ENCODE results near the gene DYNLL2.
A peak's percentile ranks its signal among the peaks of the same experiment; 100 is the strongest.
"Not testable (repeated sequence)": the region's sequence is repeated elsewhere in the genome, so short reads cannot be mapped to it uniquely, and the experiment has no call there.

Gene DYNLL2

GRCh38 chr17:58082870-58083490 lies at the start of gene DYNLL2:
DYNLL2 (plus strand) TSS chr17:58083419; CDS start chr17:58087091, 3,672 bp downstream.
- Histone ChIP-seq H3K4me3 (ENCODE audit: low read depth in 1 of 2, low read length in 2 of 2) (peak within 1 kb of the TSS; percentile 83 to 88), H3K36me3 (ENCODE audit: control insufficient read depth in 1 of 2, insufficient read depth in 2 of 2, low read length in 2 of 2) (peaks cover 11 to 29% of the 10 kb centered on the region in 2 donors), H3K9me3 (ENCODE audit: control insufficient read depth in 1 of 2, low read length in 2 of 2) (no peaks in the 10 kb centered on the region), H3K27ac (ENCODE audit: low read depth, low read length) (peak within 1 kb of the TSS; percentile 86), H3K4me1 (ENCODE audit: control insufficient read depth in 1 of 2, insufficient read depth in 2 of 2, low read length in 2 of 2) (peaks cover 31 to 34% of the 10 kb centered on the region in 2 donors), H3K9ac (ENCODE audit: low read depth in 1 of 2, low read length in 2 of 2) (peak within 1 kb of the TSS; percentile 78 to 81), H3K27me3 (ENCODE audit: control insufficient read depth in 1 of 2, insufficient read depth in 2 of 2, low read length in 2 of 2) (no peaks in the 10 kb centered on the region)

DNA sequence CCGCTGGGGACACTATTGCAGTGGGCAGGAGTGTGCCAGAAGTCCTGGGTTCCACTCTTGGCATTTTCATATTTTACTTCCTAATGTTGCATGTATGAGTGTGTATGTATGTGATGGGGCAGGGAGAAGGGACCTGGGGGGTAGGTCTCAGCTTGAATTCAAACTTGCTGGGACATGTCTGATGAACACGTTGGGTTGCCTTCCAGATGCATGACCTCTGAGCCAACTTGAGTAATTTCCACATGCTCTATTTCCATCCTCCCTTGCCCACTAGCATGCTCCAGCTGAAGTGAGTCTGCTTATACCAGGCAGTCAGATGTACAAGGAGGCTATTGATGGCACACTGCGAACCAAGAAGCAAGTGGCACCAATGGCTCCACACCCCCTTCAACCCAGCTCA lies 43.2 kb upstream of the DYNLL2 start:
- peaks cover 0 to 11% of the 10 kb centered on the region in 2 donors for H3K27me3 ChIP-seq (ENCODE audit: control insufficient read depth in 1 of 2, insufficient read depth in 2 of 2, low read length in 2 of 2)
- no peaks in the 10 kb centered on the region for H3K4me1 ChIP-seq (ENCODE audit: control insufficient read depth in 1 of 2, insufficient read depth in 2 of 2, low read length in 2 of 2)
- no peak overlapping the region for H3K27ac ChIP-seq (ENCODE audit: low read depth, low read length)
- no peak overlapping the region for H3K9ac ChIP-seq (ENCODE audit: low read depth in 1 of 2, low read length in 2 of 2)
- H3K36me3 ChIP-seq (ENCODE audit: control insufficient read depth in 1 of 2, insufficient read depth in 2 of 2, low read length in 2 of 2) = no peaks in the 10 kb centered on the region
- no peak overlapping the region for H3K4me3 ChIP-seq (ENCODE audit: low read depth in 1 of 2, low read length in 2 of 2)
- no peaks in the 10 kb centered on the region for H3K9me3 ChIP-seq (ENCODE audit: control insufficient read depth in 1 of 2, low read length in 2 of 2)

DNA sequence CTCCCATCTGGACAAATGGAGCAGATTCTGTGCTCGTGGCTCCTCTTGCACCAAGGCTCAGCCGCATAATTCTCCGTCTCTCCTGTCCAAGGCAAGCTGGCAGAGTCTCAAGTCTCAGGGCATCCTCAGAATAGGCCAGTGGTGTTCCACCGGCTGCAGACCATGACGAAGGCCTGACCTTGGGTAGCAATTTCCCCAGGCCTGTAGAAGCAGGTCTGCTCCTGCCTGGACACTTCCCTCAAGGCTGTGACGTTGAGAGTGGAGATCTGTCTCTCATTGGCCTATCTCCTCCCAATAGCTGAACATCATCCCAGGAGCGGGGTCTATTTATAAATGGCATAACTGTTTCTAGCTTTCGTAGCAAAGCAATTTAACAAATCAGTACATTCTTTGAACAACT lies 42.8 kb upstream of the DYNLL2 start:
- Histone ChIP-seq H3K9ac (ENCODE audit: low read depth in 1 of 2, low read length in 2 of 2) (no peak overlapping the region), H3K4me1 (ENCODE audit: control insufficient read depth in 1 of 2, insufficient read depth in 2 of 2, low read length in 2 of 2) (no peaks in the 10 kb centered on the region), H3K36me3 (ENCODE audit: control insufficient read depth in 1 of 2, insufficient read depth in 2 of 2, low read length in 2 of 2) (no peaks in the 10 kb centered on the region), H3K27me3 (ENCODE audit: control insufficient read depth in 1 of 2, insufficient read depth in 2 of 2, low read length in 2 of 2) (peaks cover 0 to 11% of the 10 kb centered on the region in 2 donors), H3K9me3 (ENCODE audit: control insufficient read depth in 1 of 2, low read length in 2 of 2) (no peaks in the 10 kb centered on the region), H3K27ac (ENCODE audit: low read depth, low read length) (no peak overlapping the region), H3K4me3 (ENCODE audit: low read depth in 1 of 2, low read length in 2 of 2) (no peak overlapping the region)

GRCh38 chr17:58041161-58041560 lies 42.1 kb upstream of the DYNLL2 start:
- no peak overlapping the region for H3K9ac ChIP-seq (ENCODE audit: low read depth in 1 of 2, low read length in 2 of 2)
- H3K4me1 ChIP-seq (ENCODE audit: control insufficient read depth in 1 of 2, insufficient read depth in 2 of 2, low read length in 2 of 2) = no peaks in the 10 kb centered on the region
- H3K4me3 ChIP-seq (ENCODE audit: low read depth in 1 of 2, low read length in 2 of 2) = no peak overlapping the region
- H3K36me3 ChIP-seq (ENCODE audit: control insufficient read depth in 1 of 2, insufficient read depth in 2 of 2, low read length in 2 of 2) = no peaks in the 10 kb centered on the region
- H3K27ac ChIP-seq (ENCODE audit: low read depth, low read length) = no peak overlapping the region
- H3K27me3 ChIP-seq (ENCODE audit: control insufficient read depth in 1 of 2, insufficient read depth in 2 of 2, low read length in 2 of 2) = peaks cover 0 to 11% of the 10 kb centered on the region in 2 donors
- H3K9me3 ChIP-seq (ENCODE audit: control insufficient read depth in 1 of 2, low read length in 2 of 2) = no peaks in the 10 kb centered on the region

- H3K27ac ChIP-seq (ENCODE audit: low read depth, low read length) = no peak overlapping the region
- no peaks in the 10 kb centered on the region for H3K36me3 ChIP-seq (ENCODE audit: control insufficient read depth in 1 of 2, insufficient read depth in 2 of 2, low read length in 2 of 2)
- no peaks in the 10 kb centered on the region for H3K4me1 ChIP-seq (ENCODE audit: control insufficient read depth in 1 of 2, insufficient read depth in 2 of 2, low read length in 2 of 2)
- H3K9me3 ChIP-seq (ENCODE audit: control insufficient read depth in 1 of 2, low read length in 2 of 2) = no peaks in the 10 kb centered on the region
- no peak overlapping the region for H3K4me3 ChIP-seq (ENCODE audit: low read depth in 1 of 2, low read length in 2 of 2)
- H3K9ac ChIP-seq (ENCODE audit: low read depth in 1 of 2, low read length in 2 of 2) = no peak overlapping the region
- peaks cover 0 to 11% of the 10 kb centered on the region in 2 donors for H3K27me3 ChIP-seq (ENCODE audit: control insufficient read depth in 1 of 2, insufficient read depth in 2 of 2, low read length in 2 of 2)
Observed at GRCh38 chr17:58043221-58044181, 39.7 kb upstream of the DYNLL2 start.

DNA sequence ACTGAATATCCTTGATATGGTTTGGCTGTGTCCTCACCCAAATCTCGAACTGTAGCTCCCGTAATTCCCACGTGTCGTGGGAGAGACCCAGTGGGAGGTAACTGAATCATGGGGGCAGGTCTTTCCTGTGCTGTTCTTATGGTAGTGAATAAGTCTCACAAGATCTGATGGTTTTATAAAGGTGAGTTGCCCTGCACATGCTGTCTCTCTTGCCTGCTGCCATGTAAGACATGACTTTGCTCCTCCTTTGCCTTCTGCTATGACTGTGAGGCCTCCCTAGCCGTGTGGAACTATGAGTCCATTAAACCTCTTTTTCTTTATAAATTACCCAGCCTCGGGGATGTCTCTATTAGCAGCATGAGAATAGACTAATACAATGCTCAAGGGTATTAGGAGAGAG lies 39.0 kb upstream of the DYNLL2 start:
- not testable (repeated sequence) for H3K36me3 ChIP-seq (ENCODE audit: control insufficient read depth in 1 of 2, insufficient read depth in 2 of 2, low read length in 2 of 2); H3K9me3 ChIP-seq (ENCODE audit: control insufficient read depth in 1 of 2, low read length in 2 of 2); H3K9ac ChIP-seq (ENCODE audit: low read depth in 1 of 2, low read length in 2 of 2); H3K4me3 ChIP-seq (ENCODE audit: low read depth in 1 of 2, low read length in 2 of 2); H3K27ac ChIP-seq (ENCODE audit: low read depth, low read length); H3K4me1 ChIP-seq (ENCODE audit: control insufficient read depth in 1 of 2, insufficient read depth in 2 of 2, low read length in 2 of 2)
- peaks cover 0 to 11% of the 10 kb centered on the region in 2 donors for H3K27me3 ChIP-seq (ENCODE audit: control insufficient read depth in 1 of 2, insufficient read depth in 2 of 2, low read length in 2 of 2)

GRCh38 chr17:58046239-58047094 lies 36.8 kb upstream of the DYNLL2 start:
- H3K9ac ChIP-seq (ENCODE audit: low read depth in 1 of 2, low read length in 2 of 2) = no peak overlapping the region

DNA sequence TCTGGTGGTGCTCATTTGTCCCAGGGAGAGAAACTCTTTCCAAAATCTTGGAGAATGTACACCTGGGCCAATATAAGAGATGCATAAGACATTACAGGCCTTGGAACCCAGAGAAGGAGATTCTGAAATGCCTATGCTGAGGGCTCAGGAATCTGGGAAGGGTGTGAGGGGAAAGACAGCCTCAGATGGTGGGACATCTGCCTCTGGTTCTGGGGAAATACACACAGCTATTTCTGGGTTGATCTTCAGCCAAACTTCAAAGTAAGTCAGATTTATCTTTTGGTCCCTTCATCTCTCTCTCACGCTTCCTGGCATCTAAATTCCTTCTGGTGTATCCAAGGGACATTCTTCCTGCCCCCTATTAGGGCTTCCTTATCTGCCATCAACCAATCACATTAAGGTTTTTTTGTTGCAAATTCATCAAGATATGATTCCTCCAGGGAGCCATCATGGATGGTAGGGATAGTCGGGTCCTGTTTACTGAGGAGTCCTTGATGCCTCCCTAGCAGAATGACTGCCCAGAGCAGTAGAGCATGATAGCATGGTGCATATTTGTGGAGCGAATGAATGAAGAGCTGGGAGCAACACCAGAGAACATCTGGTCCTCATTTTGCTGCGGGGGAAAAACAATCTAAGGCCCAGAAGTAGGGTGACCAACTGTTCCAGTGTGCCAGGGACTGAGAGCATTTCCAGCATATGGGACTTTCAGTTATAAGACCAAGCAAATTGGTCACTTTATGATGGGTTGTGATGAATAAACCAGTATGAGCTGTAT lies 35.7 kb upstream of the DYNLL2 start:
- Histone ChIP-seq H3K27ac (ENCODE audit: low read depth, low read length) (no peak overlapping the region), H3K4me3 (ENCODE audit: low read depth in 1 of 2, low read length in 2 of 2) (no peak overlapping the region), H3K9ac (ENCODE audit: low read depth in 1 of 2, low read length in 2 of 2) (no peak overlapping the region), H3K4me1 (ENCODE audit: control insufficient read depth in 1 of 2, insufficient read depth in 2 of 2, low read length in 2 of 2) (no peaks in the 10 kb centered on the region), H3K27me3 (ENCODE audit: control insufficient read depth in 1 of 2, insufficient read depth in 2 of 2, low read length in 2 of 2) (peaks cover 0 to 5% of the 10 kb centered on the region in 2 donors), H3K36me3 (ENCODE audit: control insufficient read depth in 1 of 2, insufficient read depth in 2 of 2, low read length in 2 of 2) (no peaks in the 10 kb centered on the region), H3K9me3 (ENCODE audit: control insufficient read depth in 1 of 2, low read length in 2 of 2) (no peaks in the 10 kb centered on the region)

More at GRCh38 chr17:58046239-58047094, 36.8 kb upstream of the DYNLL2 start:
- Histone ChIP-seq H3K4me1 (ENCODE audit: control insufficient read depth in 1 of 2, insufficient read depth in 2 of 2, low read length in 2 of 2) (no peaks in the 10 kb centered on the region), H3K27me3 (ENCODE audit: control insufficient read depth in 1 of 2, insufficient read depth in 2 of 2, low read length in 2 of 2) (peaks cover 0 to 5% of the 10 kb centered on the region in 2 donors), H3K36me3 (ENCODE audit: control insufficient read depth in 1 of 2, insufficient read depth in 2 of 2, low read length in 2 of 2) (no peaks in the 10 kb centered on the region), H3K27ac (ENCODE audit: low read depth, low read length) (no peak overlapping the region), H3K4me3 (ENCODE audit: low read depth in 1 of 2, low read length in 2 of 2) (no peak overlapping the region), H3K9me3 (ENCODE audit: control insufficient read depth in 1 of 2, low read length in 2 of 2) (no peaks in the 10 kb centered on the region)

GRCh38 chr17:58049533-58049932 lies 33.7 kb upstream of the DYNLL2 start:
- Histone ChIP-seq H3K4me3 (ENCODE audit: low read depth in 1 of 2, low read length in 2 of 2) (no peak overlapping the region), H3K9me3 (ENCODE audit: control insufficient read depth in 1 of 2, low read length in 2 of 2) (no peaks in the 10 kb centered on the region), H3K9ac (ENCODE audit: low read depth in 1 of 2, low read length in 2 of 2) (no peak overlapping the region), H3K27me3 (ENCODE audit: control insufficient read depth in 1 of 2, insufficient read depth in 2 of 2, low read length in 2 of 2) (no peaks in the 10 kb centered on the region), H3K27ac (ENCODE audit: low read depth, low read length) (no peak overlapping the region), H3K4me1 (ENCODE audit: control insufficient read depth in 1 of 2, insufficient read depth in 2 of 2, low read length in 2 of 2) (no peaks in the 10 kb centered on the region), H3K36me3 (ENCODE audit: control insufficient read depth in 1 of 2, insufficient read depth in 2 of 2, low read length in 2 of 2) (no peaks in the 10 kb centered on the region)

All from duodenal mucosa (tissue), 2 donors.